Tibial nerve (tissue), 4 donors: Measurements from ENCODE around the gene RAB34.

Experiments
- EP300 ChIP-seq, 2 donors: sonication (generic); formaldehyde crosslinking; IDR thresholded peaks; one replicate each; pipeline ENCODE4 v1.6.1; 2017; ENCODE audit warnings: antibody characterized with exemption in 2 of 2, mild to moderate bottlenecking in 1 of 2
- POLR2A ChIP-seq, 2 donors: fragments of 450-650 bp; IDR thresholded peaks; one replicate each; pipeline ENCODE4 v1.6.1; 2017; ENCODE audit warnings: antibody characterized with exemption in 2 of 2, mild to moderate bottlenecking in 2 of 2, moderate library complexity in 2 of 2
- TF ChIP-seq, protein P1 (sequence below), 5 experiments: fragments of 200-600 bp in 3 of 5; fragments of 450-650 bp in 2 of 5; sonication (generic) in 3 of 5; IDR thresholded peaks; one replicate each; pipeline ENCODE4 v1.5.1; 2016 to 2019; ENCODE audit warnings: antibody characterized with exemption in 5 of 5, mild to moderate bottlenecking in 3 of 5, moderate library complexity in 2 of 5

DNA sequence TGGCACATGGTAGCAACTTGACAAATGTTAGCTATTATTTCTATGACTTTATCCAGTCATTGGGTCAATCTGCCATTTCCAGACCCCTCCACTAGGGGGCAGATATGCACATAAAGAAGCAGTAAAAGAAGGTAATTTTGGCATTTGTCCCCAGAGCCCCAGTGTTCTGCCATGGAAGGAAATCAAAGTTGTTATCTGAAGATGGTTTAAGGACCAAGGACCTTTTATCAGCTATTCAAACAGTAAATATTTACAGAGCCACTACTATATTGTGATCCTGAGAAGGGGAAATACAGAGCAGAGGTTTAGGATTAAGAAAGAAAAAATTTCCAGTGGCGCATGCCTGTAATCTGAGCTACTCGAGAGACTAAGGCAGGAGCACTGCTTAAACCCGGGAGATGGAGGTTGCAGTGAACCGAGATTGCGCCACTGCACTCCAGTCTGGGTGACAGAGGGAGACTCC is 46.2 kb upstream of the RAB34 start:
- TF ChIP-seq EP300 (IDR thresholded peaks at IDR 0.05) (peak in 1 of 2 donors; percentile 26), POLR2A (IDR thresholded peaks at IDR 0.05) (no peak)
- TF ChIP-seq, protein P1, sequence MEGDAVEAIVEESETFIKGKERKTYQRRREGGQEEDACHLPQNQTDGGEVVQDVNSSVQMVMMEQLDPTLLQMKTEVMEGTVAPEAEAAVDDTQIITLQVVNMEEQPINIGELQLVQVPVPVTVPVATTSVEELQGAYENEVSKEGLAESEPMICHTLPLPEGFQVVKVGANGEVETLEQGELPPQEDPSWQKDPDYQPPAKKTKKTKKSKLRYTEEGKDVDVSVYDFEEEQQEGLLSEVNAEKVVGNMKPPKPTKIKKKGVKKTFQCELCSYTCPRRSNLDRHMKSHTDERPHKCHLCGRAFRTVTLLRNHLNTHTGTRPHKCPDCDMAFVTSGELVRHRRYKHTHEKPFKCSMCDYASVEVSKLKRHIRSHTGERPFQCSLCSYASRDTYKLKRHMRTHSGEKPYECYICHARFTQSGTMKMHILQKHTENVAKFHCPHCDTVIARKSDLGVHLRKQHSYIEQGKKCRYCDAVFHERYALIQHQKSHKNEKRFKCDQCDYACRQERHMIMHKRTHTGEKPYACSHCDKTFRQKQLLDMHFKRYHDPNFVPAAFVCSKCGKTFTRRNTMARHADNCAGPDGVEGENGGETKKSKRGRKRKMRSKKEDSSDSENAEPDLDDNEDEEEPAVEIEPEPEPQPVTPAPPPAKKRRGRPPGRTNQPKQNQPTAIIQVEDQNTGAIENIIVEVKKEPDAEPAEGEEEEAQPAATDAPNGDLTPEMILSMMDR (IDR thresholded peaks at IDR 0.05), result peak; percentile 82 to 88 (median 86)
